T-helper 2 cell (primary cell): ENCODE data around the gene GJC2.

Experiments used
- DNase-seq, 5 experiments: peaks; one replicate each; pipeline versions ENCODE4 v3.0.0 to v3.0.0-alpha.2; 2012 to 2022

GJC2 gene

DNA sequence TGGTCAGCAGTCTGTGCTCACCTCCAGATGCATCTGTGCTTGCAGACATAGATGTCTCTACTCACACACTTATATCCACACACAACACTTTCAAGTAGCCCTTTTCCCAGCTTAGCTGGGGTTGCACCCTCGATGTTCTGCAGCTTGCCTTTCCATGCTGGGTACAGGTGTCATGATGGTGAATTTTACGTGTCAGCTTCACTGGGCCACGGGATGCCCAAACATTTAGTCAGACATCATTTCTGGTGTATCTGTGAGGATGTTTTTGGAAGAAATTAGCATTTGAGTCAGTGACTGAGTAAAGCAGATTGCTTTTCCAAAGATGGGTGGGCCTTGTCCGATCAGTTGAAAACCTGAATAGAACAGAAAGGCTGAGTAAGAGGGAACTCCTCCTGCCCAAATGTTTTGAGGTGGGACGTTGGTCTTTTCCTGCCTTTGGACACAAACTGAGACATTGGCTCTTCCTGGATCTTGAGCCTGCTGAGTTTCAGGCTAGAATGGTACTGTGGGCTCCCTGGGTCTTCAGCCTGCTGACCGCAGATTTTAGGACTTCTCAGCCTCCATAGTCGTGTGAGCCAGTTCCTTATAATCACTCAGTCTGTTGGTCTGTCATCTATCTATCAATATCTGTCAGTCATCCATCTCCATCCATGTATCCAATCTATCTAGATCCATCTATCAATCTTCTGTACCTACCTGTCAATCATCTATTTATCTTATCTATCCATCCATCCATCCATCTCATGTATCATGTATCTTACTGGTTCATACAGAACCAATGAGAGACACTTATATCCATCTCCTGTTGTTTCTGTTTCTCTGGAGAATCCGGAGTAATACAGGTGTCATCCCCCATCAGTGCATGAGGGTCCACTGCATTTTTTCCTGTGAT, 45.4 kb downstream of the GJC2 start:
- DNase-seq: no peak

DNA sequence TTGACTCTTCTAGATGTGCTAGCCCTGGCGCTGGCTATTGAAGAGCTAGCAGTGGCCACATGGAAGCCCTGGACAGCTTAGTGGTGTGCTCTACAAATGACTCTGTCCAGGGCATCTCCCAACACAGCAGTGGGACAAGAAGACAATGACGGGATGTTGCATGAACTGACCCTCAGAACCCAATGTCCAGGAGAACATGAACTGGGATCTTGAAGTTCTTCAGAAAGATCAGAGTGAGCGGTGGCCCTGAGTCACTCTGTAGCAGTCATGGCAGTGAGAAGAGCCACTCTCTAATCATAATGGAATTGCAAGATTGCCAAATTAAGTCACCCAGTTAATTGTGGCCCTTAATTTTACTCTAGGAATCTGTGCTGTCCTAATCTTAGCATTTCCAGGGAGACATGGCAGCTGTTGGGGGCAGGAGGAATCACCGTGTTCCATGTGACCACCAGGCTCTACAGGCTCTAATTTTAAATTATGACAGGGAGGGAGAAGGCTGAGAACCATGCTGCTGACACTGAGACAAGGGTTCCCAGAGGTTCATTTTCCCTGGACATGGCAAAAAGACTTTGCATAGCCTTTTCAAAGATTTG, 47.9 kb downstream of the GJC2 start:
- DNase-seq: no peak

DNA sequence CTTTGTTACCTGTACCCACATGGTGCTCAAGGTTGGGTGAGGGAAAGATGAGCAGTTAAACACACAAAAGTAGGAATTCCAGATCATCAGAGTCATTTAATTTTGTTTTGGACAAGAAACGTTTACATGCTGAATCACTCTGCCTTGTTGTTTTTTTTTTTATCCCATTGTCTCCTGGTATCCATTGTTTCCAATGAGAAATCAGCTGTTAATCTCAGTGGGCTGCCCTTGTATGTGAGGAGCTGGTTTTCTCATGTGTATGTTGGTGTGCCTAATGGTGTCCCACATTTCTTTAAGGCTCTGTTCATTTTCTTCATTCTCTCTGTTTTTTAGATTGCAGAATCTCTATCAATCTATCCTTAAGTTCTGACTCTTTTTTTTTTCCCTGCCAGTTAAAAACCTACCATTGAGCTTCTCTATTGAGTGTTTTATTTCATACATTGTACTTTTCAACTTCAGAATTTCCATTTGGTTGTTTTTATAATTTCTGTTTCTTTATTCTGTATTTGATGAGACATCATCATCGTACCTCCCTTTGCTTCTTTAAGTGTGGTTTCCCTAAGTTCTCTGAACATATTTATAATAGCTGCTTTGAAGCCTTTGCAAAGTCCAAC, 49.4 kb downstream of the GJC2 start:
- DNase-seq: no peak

GRCh38 chr1:228204958-228205357, 55.2 kb downstream of the GJC2 start:
- DNase-seq: no peak

GRCh38 chr1:228205526-228206436, 56.1 kb downstream of the GJC2 start:
- no peak for DNase-seq

- DNase-seq: no peak
These were observed 57.0 kb downstream of the GJC2 start for GRCh38 chr1:228206582-228207351.

- DNase-seq: no peak
These were observed 57.7 kb downstream of the GJC2 start for GRCh38 chr1:228207381-228207810.

GRCh38 chr1:228207851-228208821, 58.4 kb downstream of the GJC2 start, which contains the start of gene OBSCN:
OBSCN (plus strand) TSS chr1:228208044; CDS start chr1:228211784, 3,740 bp downstream.
- DNase-seq: no peak

DNA sequence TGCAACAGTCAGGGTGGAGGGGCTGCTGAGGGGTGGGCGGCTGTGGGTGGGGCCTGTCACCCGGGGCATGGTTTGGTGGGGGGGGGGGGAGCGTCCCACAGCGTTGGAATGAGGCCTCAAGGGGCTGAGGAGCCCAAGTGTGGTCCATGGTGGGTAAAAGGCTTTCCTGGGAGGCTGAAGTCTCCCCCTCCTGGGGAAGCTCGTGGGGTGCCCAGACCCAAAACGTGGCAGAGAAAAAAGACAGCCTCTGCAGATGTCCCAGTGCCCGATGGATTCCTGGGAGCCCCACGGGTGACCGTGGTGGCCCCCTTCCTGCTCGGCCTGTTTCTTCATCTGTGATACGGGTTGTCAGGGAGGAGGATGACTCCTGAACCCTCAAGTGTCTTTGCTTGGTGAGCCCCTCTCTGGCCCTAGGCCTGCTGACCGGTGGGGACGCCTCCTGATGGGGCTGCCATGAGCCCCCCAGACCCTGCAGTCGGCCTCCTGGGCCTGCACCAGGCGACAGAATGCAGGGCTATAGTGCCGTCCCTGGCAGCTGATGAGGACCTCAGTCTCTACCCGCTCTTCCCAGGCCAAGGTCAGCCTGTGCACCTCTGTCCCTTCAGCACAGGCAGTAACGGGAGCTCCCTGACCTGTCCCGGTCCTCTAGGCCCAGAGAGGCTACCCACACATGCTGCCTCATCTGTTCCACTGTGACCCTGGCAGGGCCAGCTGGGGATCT, 59.3 kb downstream of the GJC2 start:
- DNase-seq: no peak
